ENCODE data around the gene HK1. TPM values are rescaled to one million over a fixed set of nuclear protein-coding genes. Genes with fewer than 3 reads are reported as not detected.

The HK1 gene
- polyA plus RNA-seq, 2 donors: 52.1 to 105 TPM

- Histone ChIP-seq H3K27me3 (ENCODE audit: control insufficient read depth in 1 of 2, insufficient read depth in 2 of 2, low read length in 2 of 2) (no peaks in the 10 kb centered on the region), H3K4me3 (ENCODE audit: low read depth in 1 of 2, low read length in 2 of 2) (no peak overlapping the region), H3K9me3 (ENCODE audit: control insufficient read depth in 2 of 2, insufficient read depth in 1 of 2, low read depth in 1 of 2, low read length in 1 of 2) (no peaks in the 10 kb centered on the region), H3K27ac (ENCODE audit: low read depth in 2 of 2, low read length in 1 of 2) (peak overlapping the region; percentile 91 to 97), H3K4me1 (ENCODE audit: control insufficient read depth in 2 of 2, insufficient read depth in 2 of 2, low read length in 1 of 2) (peaks cover 3 to 22% of the 10 kb centered on the region in 2 donors), H3K36me3 (ENCODE audit: control insufficient read depth in 2 of 2, insufficient read depth in 2 of 2, low read length in 1 of 2) (peaks cover 0 to 14% of the 10 kb centered on the region in 2 donors)
- WGBS, 2 donors: 29 to 47% methylated on average over 10 of the region's 10 CpGs
Measured at GRCh38 chr10:69348816-69349541, 70.7 kb downstream of the HK1 start.

DNA sequence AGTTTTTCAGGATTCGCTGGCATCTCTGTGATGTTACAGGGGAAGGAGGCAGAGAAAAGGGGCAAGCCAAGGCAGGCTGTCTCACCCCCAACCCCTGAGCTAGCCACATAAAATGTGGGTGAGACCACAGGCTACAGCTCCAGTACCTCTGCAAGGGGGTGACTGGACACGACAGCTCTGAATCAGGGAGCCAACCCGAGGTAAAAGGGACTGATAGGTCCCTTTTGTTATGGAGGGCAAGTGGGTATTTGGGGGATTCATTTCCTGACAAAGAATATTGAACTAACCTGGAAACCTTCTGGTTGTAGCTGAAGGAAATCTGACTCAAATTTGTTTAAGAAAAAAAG, 71.2 kb downstream of the HK1 start:
- H3K4me3 ChIP-seq (ENCODE audit: low read depth in 1 of 2, low read length in 2 of 2): no peak overlapping the region
- H3K27ac ChIP-seq (ENCODE audit: low read depth in 2 of 2, low read length in 1 of 2): peak overlapping the region; percentile 91 to 97
- H3K4me1 ChIP-seq (ENCODE audit: control insufficient read depth in 2 of 2, insufficient read depth in 2 of 2, low read length in 1 of 2): peaks cover 3 to 20% of the 10 kb centered on the region in 2 donors
- H3K27me3 ChIP-seq (ENCODE audit: control insufficient read depth in 1 of 2, insufficient read depth in 2 of 2, low read length in 2 of 2): no peaks in the 10 kb centered on the region
- no peaks in the 10 kb centered on the region for H3K9me3 ChIP-seq (ENCODE audit: control insufficient read depth in 2 of 2, insufficient read depth in 1 of 2, low read depth in 1 of 2, low read length in 1 of 2)
- 51 to 68% methylated on average over 3 of the region's 3 CpGs for WGBS, 2 donors
- H3K36me3 ChIP-seq (ENCODE audit: control insufficient read depth in 2 of 2, insufficient read depth in 2 of 2, low read length in 1 of 2): peaks cover 0 to 12% of the 10 kb centered on the region in 2 donors

DNA sequence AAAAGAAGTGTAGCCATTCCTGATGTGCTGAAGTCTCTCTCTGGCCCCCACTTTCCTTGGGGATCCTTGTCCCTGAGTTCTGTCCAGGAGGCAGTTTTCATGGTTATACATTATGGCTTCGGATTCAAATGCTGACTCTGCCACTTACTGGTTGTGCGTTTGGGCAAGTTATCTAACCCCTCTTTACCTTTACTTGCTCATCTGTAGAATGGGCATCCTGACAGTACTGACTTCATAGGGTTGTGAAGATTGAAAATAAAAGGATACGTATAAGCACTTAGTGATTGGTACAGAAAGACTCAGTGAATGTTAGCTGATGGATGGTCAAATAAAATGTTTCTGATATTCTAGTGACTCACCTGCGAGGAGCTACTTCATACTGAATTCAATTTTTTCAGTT, 73.3 kb downstream of the HK1 start:
- 96 to 97% methylated on average over 4 of the region's 4 CpGs for WGBS, 2 donors
- Histone ChIP-seq H3K36me3 (ENCODE audit: control insufficient read depth in 2 of 2, insufficient read depth in 2 of 2, low read length in 1 of 2) (peaks cover 0 to 6% of the 10 kb centered on the region in 2 donors), H3K4me3 (ENCODE audit: low read depth in 1 of 2, low read length in 2 of 2) (no peak overlapping the region), H3K9me3 (ENCODE audit: control insufficient read depth in 2 of 2, insufficient read depth in 1 of 2, low read depth in 1 of 2, low read length in 1 of 2) (no peaks in the 10 kb centered on the region), H3K27ac (ENCODE audit: low read depth in 2 of 2, low read length in 1 of 2) (peak overlapping the region in 1 of 2 donors; percentile 4), H3K4me1 (ENCODE audit: control insufficient read depth in 2 of 2, insufficient read depth in 2 of 2, low read length in 1 of 2) (peaks cover 0 to 9% of the 10 kb centered on the region in 2 donors), H3K27me3 (ENCODE audit: control insufficient read depth in 1 of 2, insufficient read depth in 2 of 2, low read length in 2 of 2) (no peaks in the 10 kb centered on the region)

DNA sequence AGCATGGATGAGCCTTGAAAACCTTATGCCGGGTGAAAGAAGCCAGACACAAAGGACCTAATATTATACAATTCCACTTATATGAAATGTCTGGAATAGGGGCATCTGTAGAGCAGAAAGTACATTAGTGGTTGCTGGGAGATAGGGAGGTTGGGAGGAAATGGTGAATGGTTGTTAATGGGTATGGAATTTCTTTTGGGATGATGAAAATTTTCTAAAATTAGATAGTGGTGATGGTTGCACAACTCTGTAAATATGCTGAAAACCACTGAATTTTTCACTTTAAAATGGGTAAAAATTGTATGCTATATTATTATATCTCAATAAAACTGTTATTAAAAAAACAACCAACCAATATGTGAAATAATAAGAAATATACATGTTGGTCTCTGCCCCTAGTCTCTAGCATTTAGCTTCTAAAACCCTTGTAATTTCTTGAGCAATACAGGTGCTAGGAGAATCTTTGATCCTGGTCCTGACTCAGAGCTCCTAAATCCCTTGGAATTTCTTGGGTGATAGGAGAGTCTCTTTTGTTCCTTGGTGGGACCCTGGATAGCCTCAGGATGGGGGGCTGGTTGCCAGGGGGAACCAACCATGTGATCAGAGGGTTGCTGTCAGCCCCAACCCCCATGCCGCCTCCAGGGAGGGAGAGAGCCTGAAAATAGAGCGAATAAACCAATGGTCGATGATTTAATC, 74.4 kb downstream of the HK1 start:
- H3K9me3 ChIP-seq (ENCODE audit: control insufficient read depth in 2 of 2, insufficient read depth in 1 of 2, low read depth in 1 of 2, low read length in 1 of 2): no peaks in the 10 kb centered on the region
- 95 to 97% methylated on average over 4 of the region's 4 CpGs for WGBS, 2 donors
- no peaks in the 10 kb centered on the region for H3K27me3 ChIP-seq (ENCODE audit: control insufficient read depth in 1 of 2, insufficient read depth in 2 of 2, low read length in 2 of 2)
- peaks cover 0 to 9% of the 10 kb centered on the region in 2 donors for H3K4me1 ChIP-seq (ENCODE audit: control insufficient read depth in 2 of 2, insufficient read depth in 2 of 2, low read length in 1 of 2)
- peaks cover 0 to 6% of the 10 kb centered on the region in 2 donors for H3K36me3 ChIP-seq (ENCODE audit: control insufficient read depth in 2 of 2, insufficient read depth in 2 of 2, low read length in 1 of 2)
- no peak overlapping the region for H3K4me3 ChIP-seq (ENCODE audit: low read depth in 1 of 2, low read length in 2 of 2)
- H3K27ac ChIP-seq (ENCODE audit: low read depth in 2 of 2, low read length in 1 of 2): no peak overlapping the region

- H3K4me1 ChIP-seq (ENCODE audit: control insufficient read depth in 2 of 2, insufficient read depth in 2 of 2, low read length in 1 of 2): peaks cover 0 to 11% of the 10 kb centered on the region in 2 donors
- 88 to 91% methylated on average over 8 of the region's 8 CpGs for WGBS, 2 donors
Measured at GRCh38 chr10:69353977-69354635, 75.8 kb downstream of the HK1 start.

GRCh38 chr10:69356187-69356586, 77.9 kb downstream of the HK1 start:
- Histone ChIP-seq H3K27ac (ENCODE audit: low read depth in 2 of 2, low read length in 1 of 2) (no peak overlapping the region), H3K36me3 (ENCODE audit: control insufficient read depth in 2 of 2, insufficient read depth in 2 of 2, low read length in 1 of 2) (peaks cover 0 to 2% of the 10 kb centered on the region in 2 donors), H3K27me3 (ENCODE audit: control insufficient read depth in 1 of 2, insufficient read depth in 2 of 2, low read length in 2 of 2) (no peaks in the 10 kb centered on the region), H3K4me1 (ENCODE audit: control insufficient read depth in 2 of 2, insufficient read depth in 2 of 2, low read length in 1 of 2) (peaks cover 8 to 18% of the 10 kb centered on the region in 2 donors), H3K4me3 (ENCODE audit: low read depth in 1 of 2, low read length in 2 of 2) (no peak overlapping the region), H3K9me3 (ENCODE audit: control insufficient read depth in 2 of 2, insufficient read depth in 1 of 2, low read depth in 1 of 2, low read length in 1 of 2) (no peaks in the 10 kb centered on the region)
- 95 to 96% methylated on average over 2 of the region's 2 CpGs for WGBS, 2 donors

More at GRCh38 chr10:69353977-69354635, 75.8 kb downstream of the HK1 start:
- H3K4me3 ChIP-seq (ENCODE audit: low read depth in 1 of 2, low read length in 2 of 2): no peak overlapping the region
- no peaks in the 10 kb centered on the region for H3K9me3 ChIP-seq (ENCODE audit: control insufficient read depth in 2 of 2, insufficient read depth in 1 of 2, low read depth in 1 of 2, low read length in 1 of 2)
- H3K27ac ChIP-seq (ENCODE audit: low read depth in 2 of 2, low read length in 1 of 2): peak overlapping the region in 1 of 2 donors; percentile 24
- H3K36me3 ChIP-seq (ENCODE audit: control insufficient read depth in 2 of 2, insufficient read depth in 2 of 2, low read length in 1 of 2): peaks cover 0 to 6% of the 10 kb centered on the region in 2 donors
- H3K27me3 ChIP-seq (ENCODE audit: control insufficient read depth in 1 of 2, insufficient read depth in 2 of 2, low read length in 2 of 2): no peaks in the 10 kb centered on the region

DNA sequence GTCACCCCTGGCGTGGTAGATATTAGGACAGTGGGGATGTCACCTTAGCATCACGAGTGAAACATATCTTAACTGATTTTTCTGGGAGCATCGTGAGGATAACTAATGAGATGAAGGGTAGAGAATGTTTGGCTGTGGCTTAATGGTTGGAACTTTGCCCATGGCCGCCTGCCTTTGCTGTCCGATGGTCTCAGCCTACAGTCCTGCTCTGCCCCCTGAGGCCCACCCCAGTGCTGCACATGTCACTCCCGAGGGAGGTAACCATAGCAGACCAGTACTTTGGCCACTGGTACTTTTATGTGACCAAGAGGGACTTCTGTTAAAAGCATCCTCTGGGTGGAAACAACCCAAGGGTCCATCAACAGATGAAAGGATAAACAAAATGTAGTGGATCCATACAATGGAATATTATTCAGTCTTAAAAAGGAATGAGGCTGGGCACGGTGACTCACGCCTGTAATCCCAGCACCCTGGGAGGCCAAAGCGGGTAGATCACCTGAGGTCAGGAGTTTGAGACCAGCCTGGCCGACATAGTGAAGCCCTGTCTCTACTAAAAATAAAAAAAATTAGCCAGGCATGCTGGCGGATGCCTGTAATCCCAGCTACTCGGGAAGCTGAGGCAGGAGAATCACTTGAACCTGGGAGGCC, 80.0 kb downstream of the HK1 start:
- no peaks in the 10 kb centered on the region for H3K9me3 ChIP-seq (ENCODE audit: control insufficient read depth in 2 of 2, insufficient read depth in 1 of 2, low read depth in 1 of 2, low read length in 1 of 2)
- peaks cover 0 to 2% of the 10 kb centered on the region in 2 donors for H3K36me3 ChIP-seq (ENCODE audit: control insufficient read depth in 2 of 2, insufficient read depth in 2 of 2, low read length in 1 of 2)

DNA sequence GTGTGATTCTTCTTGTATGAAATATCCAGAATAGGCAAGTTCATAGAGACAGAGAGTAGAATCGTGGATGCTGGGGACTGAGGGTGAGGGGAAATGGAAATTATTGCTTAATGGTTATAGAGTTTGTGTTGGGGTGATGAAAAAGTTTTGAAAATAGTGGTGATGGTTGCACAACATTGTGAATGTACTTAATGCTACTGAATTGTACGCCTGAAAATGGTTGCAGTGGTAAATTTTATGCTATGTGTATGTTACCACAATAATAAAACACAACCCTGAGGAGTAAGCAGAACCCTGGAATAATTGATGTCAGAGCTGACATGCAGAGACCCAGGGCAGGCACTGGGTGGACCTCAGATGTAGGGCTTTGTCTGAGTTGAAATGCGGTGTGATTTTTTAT, 80.9 kb downstream of the HK1 start:
- H3K4me1 ChIP-seq (ENCODE audit: control insufficient read depth in 2 of 2, insufficient read depth in 2 of 2, low read length in 1 of 2): peaks cover 15 to 31% of the 10 kb centered on the region in 2 donors
- no peak overlapping the region for H3K4me3 ChIP-seq (ENCODE audit: low read depth in 1 of 2, low read length in 2 of 2)
- no peaks in the 10 kb centered on the region for H3K27me3 ChIP-seq (ENCODE audit: control insufficient read depth in 1 of 2, insufficient read depth in 2 of 2, low read length in 2 of 2)
- H3K36me3 ChIP-seq (ENCODE audit: control insufficient read depth in 2 of 2, insufficient read depth in 2 of 2, low read length in 1 of 2): peaks cover 0 to 3% of the 10 kb centered on the region in 2 donors
- H3K9me3 ChIP-seq (ENCODE audit: control insufficient read depth in 2 of 2, insufficient read depth in 1 of 2, low read depth in 1 of 2, low read length in 1 of 2): no peaks in the 10 kb centered on the region
- WGBS, 2 donors: 80 to 90% methylated on average over 3 of the region's 3 CpGs
- H3K27ac ChIP-seq (ENCODE audit: low read depth in 2 of 2, low read length in 1 of 2): no peak overlapping the region

More for the DNA sequence above, 80.0 kb downstream of the HK1 start:
- WGBS, 2 donors: 77 to 81% methylated on average over 12 of the region's 12 CpGs
- no peaks in the 10 kb centered on the region for H3K27me3 ChIP-seq (ENCODE audit: control insufficient read depth in 1 of 2, insufficient read depth in 2 of 2, low read length in 2 of 2)
- peak overlapping the region in 1 of 2 donors; percentile 59 for H3K27ac ChIP-seq (ENCODE audit: low read depth in 2 of 2, low read length in 1 of 2)
- H3K4me3 ChIP-seq (ENCODE audit: low read depth in 1 of 2, low read length in 2 of 2): no peak overlapping the region
- peaks cover 15 to 29% of the 10 kb centered on the region in 2 donors for H3K4me1 ChIP-seq (ENCODE audit: control insufficient read depth in 2 of 2, insufficient read depth in 2 of 2, low read length in 1 of 2)

GRCh38 chr10:69359594-69359993, 81.3 kb downstream of the HK1 start:
- peak overlapping the region; percentile 94 to 96 for H3K27ac ChIP-seq (ENCODE audit: low read depth in 2 of 2, low read length in 1 of 2)
- 85% methylated on average over 5 of the region's 5 CpGs for WGBS, 2 donors

More at GRCh38 chr10:69359594-69359993, 81.3 kb downstream of the HK1 start:
- Histone ChIP-seq H3K27me3 (ENCODE audit: control insufficient read depth in 1 of 2, insufficient read depth in 2 of 2, low read length in 2 of 2) (no peaks in the 10 kb centered on the region), H3K9me3 (ENCODE audit: control insufficient read depth in 2 of 2, insufficient read depth in 1 of 2, low read depth in 1 of 2, low read length in 1 of 2) (no peaks in the 10 kb centered on the region), H3K36me3 (ENCODE audit: control insufficient read depth in 2 of 2, insufficient read depth in 2 of 2, low read length in 1 of 2) (peaks cover 0 to 3% of the 10 kb centered on the region in 2 donors), H3K4me1 (ENCODE audit: control insufficient read depth in 2 of 2, insufficient read depth in 2 of 2, low read length in 1 of 2) (peaks cover 15 to 31% of the 10 kb centered on the region in 2 donors), H3K4me3 (ENCODE audit: low read depth in 1 of 2, low read length in 2 of 2) (no peak overlapping the region)
